ENCODE results near the gene TLR1. TPM values are rescaled to one million over a fixed set of nuclear protein-coding genes. Genes with fewer than 3 reads are reported as not detected.

The TLR1 gene
- total RNA-seq, 1 donor from 2014 or later: 0.26 TPM

- no peak for TF ChIP-seq CTCF (IDR thresholded peaks at IDR 0.05; ENCODE audit: insufficient read depth, low read length, severe bottlenecking)
- Histone ChIP-seq H3K4me3 (ENCODE audit: low read depth, low read length) (no peak overlapping the region), H3K36me3 (ENCODE audit: control insufficient read depth, insufficient read depth, low read length) (no peaks in the 10 kb centered on the region), H3K27me3 (ENCODE audit: control insufficient read depth, insufficient read depth, low read length) (no peaks in the 10 kb centered on the region)
- FAIRE-seq: no peak
- peak; percentile 54 for DNase-seq (ENCODE audit: low read depth)
Observed at GRCh38 chr4:38752372-38752940, 52.1 kb downstream of the TLR1 start.

- H3K36me3 ChIP-seq (ENCODE audit: control insufficient read depth, insufficient read depth, low read length): no peaks in the 10 kb centered on the region
- H3K27me3 ChIP-seq (ENCODE audit: control insufficient read depth, insufficient read depth, low read length): no peaks in the 10 kb centered on the region
- TF ChIP-seq CTCF (IDR thresholded peaks at IDR 0.05; ENCODE audit: insufficient read depth, low read length, severe bottlenecking): no peak
- no peak for FAIRE-seq
- DNase-seq (ENCODE audit: low read depth): no peak
- H3K4me3 ChIP-seq (ENCODE audit: low read depth, low read length): no peak overlapping the region
Observed at GRCh38 chr4:38751341-38752010, 53.1 kb downstream of the TLR1 start.

GRCh38 chr4:38749336-38749735 is 55.3 kb downstream of the TLR1 start:
- Histone ChIP-seq H3K27me3 (ENCODE audit: control insufficient read depth, insufficient read depth, low read length) (no peaks in the 10 kb centered on the region), H3K36me3 (ENCODE audit: control insufficient read depth, insufficient read depth, low read length) (no peaks in the 10 kb centered on the region), H3K4me3 (ENCODE audit: low read depth, low read length) (no peak overlapping the region)
- FAIRE-seq (no peak), DNase-seq (ENCODE audit: low read depth) (no peak)
- TF ChIP-seq CTCF (IDR thresholded peaks at IDR 0.05; ENCODE audit: insufficient read depth, low read length, severe bottlenecking): no peak

- DNase-seq (ENCODE audit: low read depth) (no peak), FAIRE-seq (no peak)
- Histone ChIP-seq H3K4me3 (ENCODE audit: low read depth, low read length) (no peak overlapping the region), H3K36me3 (ENCODE audit: control insufficient read depth, insufficient read depth, low read length) (no peaks in the 10 kb centered on the region), H3K27me3 (ENCODE audit: control insufficient read depth, insufficient read depth, low read length) (no peaks in the 10 kb centered on the region)
- no peak for TF ChIP-seq CTCF (IDR thresholded peaks at IDR 0.05; ENCODE audit: insufficient read depth, low read length, severe bottlenecking)
Observed at GRCh38 chr4:38747629-38748028, 57.0 kb downstream of the TLR1 start.

Other genes starting within 250 kb of the TLR1 start
- 33.4 and 41.9 TPM in 2 replicates for gene KLF3, start 140.6 kb downstream of the TLR1 start, total RNA-seq
- gene TLR10, start 21.8 kb downstream of the TLR1 start, total RNA-seq: not detected in 2 replicates
- gene TLR6, start 52.0 kb upstream of the TLR1 start, total RNA-seq: 0.26 and 0.38 TPM in 2 replicates
- gene FAM114A1, start 63.0 kb upstream of the TLR1 start, total RNA-seq: 40.2 and 44.2 TPM in 2 replicates
- 2.0 and 3.4 TPM in 2 replicates for gene TMEM156, start 227.6 kb upstream of the TLR1 start, total RNA-seq